Uterus (tissue), 4 donors: ENCODE data around the gene ALOX5. TPM values are rescaled to one million over a fixed set of nuclear protein-coding genes. Genes with fewer than 3 reads are reported as not detected.
"Not testable (repeated sequence)": the region's sequence is repeated elsewhere in the genome, so short reads cannot be mapped to it uniquely, and the experiment has no call there.

Experiments
- DNase-seq, 2 donors: peaks; one replicate each; pipeline ENCODE4 v3.0.0-alpha.2; 2019 to 2020
- H3K27ac ChIP-seq, 2 donors: fragments of 200-600 bp; sonication (generic); 1 replicate in 1 of 2; 2 replicates in 1 of 2; pipeline ENCODE4 v1.5.1; 2016 to 2018
- H3K27me3 ChIP-seq, 2 donors: fragments of 200-600 bp; sonication (generic); one replicate each; pipeline ENCODE4 v1.5.1; 2018 to 2019; ENCODE audit warnings: control low read depth in 1 of 2
- H3K36me3 ChIP-seq, 2 donors: fragments of 200-600 bp; sonication (generic); one replicate each; pipeline ENCODE4 v1.5.1; 2019; ENCODE audit warnings: control low read depth in 1 of 2
- H3K4me1 ChIP-seq, 2 donors: fragments of 200-600 bp; sonication (generic); one replicate each; pipeline ENCODE4 v1.5.1; 2018 to 2019; ENCODE audit warnings: control low read depth in 1 of 2
- H3K4me3 ChIP-seq, 2 donors: fragments of 200-600 bp; sonication (generic); 1 replicate in 1 of 2; 2 replicates in 1 of 2; pipeline ENCODE4 v1.5.1; 2018 to 2019; ENCODE audit warnings: mild to moderate bottlenecking in 1 of 2
- H3K9me3 ChIP-seq, 2 donors: fragments of 200-600 bp; sonication (generic); one replicate each; pipeline ENCODE4 v1.5.1; 2019; ENCODE audit warnings: control low read depth in 1 of 2
- CTCF ChIP-seq, 4 experiments: fragments of 200-600 bp in 2 of 4; fragments of 450-650 bp in 2 of 4; sonication (generic) in 2 of 4; IDR thresholded peaks; one replicate each; pipeline ENCODE4 v1.5.1; 2016 to 2019; ENCODE audit warnings: antibody characterized with exemption in 4 of 4, mild to moderate bottlenecking in 2 of 4, moderate library complexity in 1 of 4
- POLR2A ChIP-seq, 2 donors: fragments of 450-650 bp; IDR thresholded peaks; one replicate each; pipeline ENCODE4 v1.6.1; 2016; ENCODE audit warnings: antibody characterized with exemption in 2 of 2, mild to moderate bottlenecking in 1 of 2, moderate library complexity in 1 of 2
- intact Hi-C: fragments of 100-400 bp; cut with DNase I; formaldehyde crosslinking; loops from one replicate; pipeline ENCODE4 v1.15.1; 2023; ENCODE audit warnings: low total_unique reads
- total RNA-seq, 4 donors: library from RNA; depleted of rRNA in 3 of 4; stranded (reverse); fragments of >200 nt in 3 of 4; gene quantifications; one replicate each; pipeline versions ENCODE4 v1.1.0 to v1.2.4, GENCODE V29; 2014 to 2023
- donor health status: DM: yes; HTN: yes; CAD: no.

The ALOX5 gene
- total RNA-seq, 4 donors from 2014 or later = 3.5 to 32.5 (median 10.6) TPM

- Histone ChIP-seq H3K4me1 (no peaks in the 10 kb centered on the region), H3K36me3 (no peaks in the 10 kb centered on the region), H3K4me3 (no peak overlapping the region), H3K27ac (no peak overlapping the region), H3K27me3 (no peaks in the 10 kb centered on the region), H3K9me3 (no peaks in the 10 kb centered on the region)
- intact Hi-C loops = no loop called here
- TF ChIP-seq POLR2A (IDR thresholded peaks at IDR 0.05) = no peak
- TF ChIP-seq CTCF (IDR thresholded peaks at IDR 0.05) = no peak
- DNase-seq = no peak
Observed at GRCh38 chr10:45383682-45384330, 9.8 kb downstream of the ALOX5 start.

GRCh38 chr10:45386657-45387056, 12.6 kb downstream of the ALOX5 start:
- intact Hi-C loops = no loop called here
- Histone ChIP-seq H3K9me3 (no peaks in the 10 kb centered on the region), H3K27ac (no peak overlapping the region), H3K4me1 (no peaks in the 10 kb centered on the region), H3K4me3 (no peak overlapping the region), H3K36me3 (no peaks in the 10 kb centered on the region), H3K27me3 (no peaks in the 10 kb centered on the region)
- DNase-seq = no peak
- no peak for TF ChIP-seq POLR2A (IDR thresholded peaks at IDR 0.05)
- no peak for TF ChIP-seq CTCF (IDR thresholded peaks at IDR 0.05)

- DNase-seq = no peak
- intact Hi-C loops = no loop called here
Observed at GRCh38 chr10:45387096-45387893, 13.3 kb downstream of the ALOX5 start.

GRCh38 chr10:45389671-45390070, 15.7 kb downstream of the ALOX5 start:
- not testable (repeated sequence) for H3K36me3 ChIP-seq, H3K4me3 ChIP-seq

More at GRCh38 chr10:45387096-45387893, 13.3 kb downstream of the ALOX5 start:
- H3K27me3 ChIP-seq = no peaks in the 10 kb centered on the region
- no peak for TF ChIP-seq POLR2A (IDR thresholded peaks at IDR 0.05)
- no peaks in the 10 kb centered on the region for H3K9me3 ChIP-seq
- no peak overlapping the region for H3K4me3 ChIP-seq
- H3K27ac ChIP-seq = no peak overlapping the region
- H3K4me1 ChIP-seq = no peaks in the 10 kb centered on the region
- H3K36me3 ChIP-seq = no peaks in the 10 kb centered on the region

GRCh38 chr10:45391636-45392035, 17.6 kb downstream of the ALOX5 start:
- H3K9me3 ChIP-seq, H3K4me3 ChIP-seq, H3K27ac ChIP-seq, H3K36me3 ChIP-seq, H3K4me1 ChIP-seq, H3K27me3 ChIP-seq, DNase-seq, intact Hi-C loops: not testable (repeated sequence)

More at GRCh38 chr10:45389671-45390070, 15.7 kb downstream of the ALOX5 start:
- H3K27me3 ChIP-seq, H3K4me1 ChIP-seq, H3K27ac ChIP-seq, intact Hi-C loops, DNase-seq, H3K9me3 ChIP-seq: not testable (repeated sequence)

- intact Hi-C loops = no loop called here
- H3K36me3 ChIP-seq = no peaks in the 10 kb centered on the region
- peaks cover 0 to 5% of the 10 kb centered on the region in 2 donors for H3K27me3 ChIP-seq
- TF ChIP-seq POLR2A (IDR thresholded peaks at IDR 0.05) (no peak), CTCF (IDR thresholded peaks at IDR 0.05) (no peak)
- no peaks in the 10 kb centered on the region for H3K9me3 ChIP-seq
- H3K27ac ChIP-seq = no peak overlapping the region
- DNase-seq = no peak
- no peaks in the 10 kb centered on the region for H3K4me1 ChIP-seq
- no peak overlapping the region for H3K4me3 ChIP-seq
Observed at GRCh38 chr10:45395554-45395953, 21.5 kb downstream of the ALOX5 start.
